ENCODE data around the gene JPT1. TPM values are rescaled to one million over a fixed set of nuclear protein-coding genes. Genes with fewer than 3 reads are reported as not detected.
"Not testable (repeated sequence)": the region's sequence is repeated elsewhere in the genome, so short reads cannot be mapped to it uniquely, and the experiment has no call there.

The JPT1 gene
- total RNA-seq = 30.2 TPM

- DNase-seq (ENCODE audit: low read depth in 2 of 3, low spot score in 2 of 3) = peak; percentile 91 to 99 (median 98)
These were observed at the start of gene JPT1 for GRCh38 chr17:75154195-75155106. TSS of gene JPT1 (minus strand) at chr17:75154512. CDS start at chr17:75154397, 115 bp downstream.

GRCh38 chr17:75199886-75200618, 45.7 kb upstream of the JPT1 start:
- DNase-seq (ENCODE audit: low read depth in 2 of 3, low spot score in 2 of 3) = no peak

GRCh38 chr17:75194879-75195278, 40.6 kb upstream of the JPT1 start:
- no peak for DNase-seq (ENCODE audit: low read depth in 2 of 3, low spot score in 2 of 3)

GRCh38 chr17:75191584-75191983, 37.3 kb upstream of the JPT1 start:
- no peak for DNase-seq (ENCODE audit: low read depth in 2 of 3, low spot score in 2 of 3)

GRCh38 chr17:75188614-75189013, 34.3 kb upstream of the JPT1 start:
- no peak for DNase-seq (ENCODE audit: low read depth in 2 of 3, low spot score in 2 of 3)

- no peak for DNase-seq (ENCODE audit: low read depth in 2 of 3, low spot score in 2 of 3)
These were observed 29.9 kb upstream of the JPT1 start for GRCh38 chr17:75183999-75184884.

GRCh38 chr17:75182569-75183436, 28.5 kb upstream of the JPT1 start, which contains the start of gene SUMO2:
TSS of gene SUMO2 (minus strand) at chr17:75182959. CDS start at chr17:75182834, 125 bp downstream.
- DNase-seq (ENCODE audit: low read depth in 2 of 3, low spot score in 2 of 3) = peak; percentile 96 to 97 (median 96)

GRCh38 chr17:75182319-75182568, 27.9 kb upstream of the JPT1 start:
- no peak for DNase-seq (ENCODE audit: low read depth in 2 of 3, low spot score in 2 of 3)

GRCh38 chr17:75181608-75182318, 27.5 kb upstream of the JPT1 start:
- DNase-seq (ENCODE audit: low read depth in 2 of 3, low spot score in 2 of 3) = peak in 2 of 3 donors; percentile 24 to 39

GRCh38 chr17:75181110-75181509, 26.8 kb upstream of the JPT1 start:
- no peak for DNase-seq (ENCODE audit: low read depth in 2 of 3, low spot score in 2 of 3)

- no peak for DNase-seq (ENCODE audit: low read depth in 2 of 3, low spot score in 2 of 3)
These were observed 24.1 kb upstream of the JPT1 start for GRCh38 chr17:75178453-75178852.

GRCh38 chr17:75176625-75177024, 22.3 kb upstream of the JPT1 start:
- DNase-seq (ENCODE audit: low read depth in 2 of 3, low spot score in 2 of 3) = no peak

GRCh38 chr17:75174996-75175395, 20.7 kb upstream of the JPT1 start:
- no peak for DNase-seq (ENCODE audit: low read depth in 2 of 3, low spot score in 2 of 3)

GRCh38 chr17:75173526-75173925, 19.2 kb upstream of the JPT1 start:
- DNase-seq (ENCODE audit: low read depth in 2 of 3, low spot score in 2 of 3) = no peak

GRCh38 chr17:75168998-75169397, 14.7 kb upstream of the JPT1 start:
- no peak for DNase-seq (ENCODE audit: low read depth in 2 of 3, low spot score in 2 of 3)

- DNase-seq (ENCODE audit: low read depth in 2 of 3, low spot score in 2 of 3) = not testable (repeated sequence)
These were observed 10.3 kb upstream of the JPT1 start for GRCh38 chr17:75164606-75165005.

- DNase-seq (ENCODE audit: low read depth in 2 of 3, low spot score in 2 of 3) = no peak
These were observed 8.8 kb upstream of the JPT1 start for GRCh38 chr17:75163074-75163473.

- DNase-seq (ENCODE audit: low read depth in 2 of 3, low spot score in 2 of 3) = no peak
These were observed 5.9 kb upstream of the JPT1 start for GRCh38 chr17:75160211-75160610.

Measured in hematopoietic multipotent progenitor cell (in vitro differentiated cells).